Choroid plexus epithelial cell (primary cell): ENCODE data around the gene ANHX.

Experiments used
- DNase-seq: peaks from one replicate; pipeline ENCODE4 v3.0.0-alpha.2; 2010; ENCODE audit warnings: low read depth
- H3K4me3 ChIP-seq: 2 replicates; pipeline ENCODE4 v1.5.1; 2011; ENCODE audit warnings: low read depth, mild to moderate bottlenecking, control low read depth, low read length, moderate library complexity
- TF ChIP-seq, protein P1 (sequence below): conservative IDR thresholded peaks from 2 replicates; pipeline ENCODE4 v1.5.1; 2011; ENCODE audit warnings: low read depth, mild to moderate bottlenecking, control low read depth, inconsistent platforms, low read length, moderate library complexity

Gene ANHX

DNA sequence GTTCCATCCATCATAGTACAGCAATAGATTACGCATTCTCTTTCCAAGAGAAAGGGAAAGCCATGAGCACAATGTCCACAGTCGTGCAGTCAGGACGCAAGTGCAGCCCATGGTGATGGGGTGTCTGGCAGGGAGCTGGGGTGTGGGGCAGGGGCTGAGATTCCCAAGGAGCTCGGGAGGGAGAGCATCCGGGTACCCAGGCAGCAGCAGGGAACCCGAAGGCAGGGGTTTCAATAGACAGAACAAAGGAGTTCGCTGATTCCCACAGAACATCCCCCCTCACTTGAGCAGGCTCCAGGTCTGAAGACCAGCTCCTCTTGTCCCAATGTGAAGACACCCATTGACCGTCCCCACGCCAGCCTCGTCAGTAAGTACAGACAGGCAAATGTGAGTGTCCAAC is 13.5 kb downstream of the ANHX start:
- TF ChIP-seq, protein P1, sequence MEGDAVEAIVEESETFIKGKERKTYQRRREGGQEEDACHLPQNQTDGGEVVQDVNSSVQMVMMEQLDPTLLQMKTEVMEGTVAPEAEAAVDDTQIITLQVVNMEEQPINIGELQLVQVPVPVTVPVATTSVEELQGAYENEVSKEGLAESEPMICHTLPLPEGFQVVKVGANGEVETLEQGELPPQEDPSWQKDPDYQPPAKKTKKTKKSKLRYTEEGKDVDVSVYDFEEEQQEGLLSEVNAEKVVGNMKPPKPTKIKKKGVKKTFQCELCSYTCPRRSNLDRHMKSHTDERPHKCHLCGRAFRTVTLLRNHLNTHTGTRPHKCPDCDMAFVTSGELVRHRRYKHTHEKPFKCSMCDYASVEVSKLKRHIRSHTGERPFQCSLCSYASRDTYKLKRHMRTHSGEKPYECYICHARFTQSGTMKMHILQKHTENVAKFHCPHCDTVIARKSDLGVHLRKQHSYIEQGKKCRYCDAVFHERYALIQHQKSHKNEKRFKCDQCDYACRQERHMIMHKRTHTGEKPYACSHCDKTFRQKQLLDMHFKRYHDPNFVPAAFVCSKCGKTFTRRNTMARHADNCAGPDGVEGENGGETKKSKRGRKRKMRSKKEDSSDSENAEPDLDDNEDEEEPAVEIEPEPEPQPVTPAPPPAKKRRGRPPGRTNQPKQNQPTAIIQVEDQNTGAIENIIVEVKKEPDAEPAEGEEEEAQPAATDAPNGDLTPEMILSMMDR, result no peak
- no peak for DNase-seq
- no peak overlapping the region for H3K4me3 ChIP-seq

DNA sequence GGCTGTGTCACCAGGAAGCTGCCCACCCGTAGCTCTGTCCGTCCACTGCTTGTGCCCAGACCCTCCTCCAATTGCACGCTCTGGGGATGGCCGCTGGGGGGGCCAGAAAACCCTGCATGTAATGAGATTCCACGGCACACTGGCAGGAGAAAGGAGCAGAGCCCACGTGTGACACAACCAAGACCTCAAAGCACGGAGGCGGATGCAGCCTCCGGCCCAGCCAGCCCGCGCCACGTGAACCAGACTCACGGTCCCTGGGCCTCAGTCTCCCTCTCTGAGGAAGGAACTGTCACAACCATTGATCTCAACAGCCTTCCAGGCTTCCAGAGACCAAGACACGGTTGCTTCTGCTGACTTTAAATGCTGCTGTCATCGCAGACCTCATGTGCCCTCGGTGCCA is 14.4 kb downstream of the ANHX start:
- TF ChIP-seq, protein P1, result no peak
- no peak for DNase-seq
- H3K4me3 ChIP-seq, result no peak overlapping the region

DNA sequence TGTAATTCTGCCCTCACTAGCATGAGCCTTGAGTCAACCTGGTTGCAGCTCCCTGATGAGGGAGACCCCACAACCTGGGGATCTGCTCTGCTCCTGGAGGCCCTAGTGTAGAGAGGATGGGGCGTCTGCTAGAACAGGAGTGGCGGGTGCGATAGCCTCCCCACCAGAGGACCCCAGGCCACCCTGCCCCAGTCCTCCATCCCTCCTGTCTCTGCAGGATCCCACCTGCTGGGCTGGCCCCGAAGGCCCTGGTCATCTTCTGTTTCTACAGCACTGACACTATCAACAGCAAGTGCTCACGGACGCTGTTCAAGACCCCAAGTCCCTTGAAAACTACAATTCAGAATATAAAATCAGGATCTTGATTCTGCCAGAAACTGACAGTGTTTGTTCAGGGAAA is 15.2 kb downstream of the ANHX start:
- TF ChIP-seq, protein P1, result no peak
- no peak for DNase-seq
- H3K4me3 ChIP-seq, result no peak overlapping the region

DNA sequence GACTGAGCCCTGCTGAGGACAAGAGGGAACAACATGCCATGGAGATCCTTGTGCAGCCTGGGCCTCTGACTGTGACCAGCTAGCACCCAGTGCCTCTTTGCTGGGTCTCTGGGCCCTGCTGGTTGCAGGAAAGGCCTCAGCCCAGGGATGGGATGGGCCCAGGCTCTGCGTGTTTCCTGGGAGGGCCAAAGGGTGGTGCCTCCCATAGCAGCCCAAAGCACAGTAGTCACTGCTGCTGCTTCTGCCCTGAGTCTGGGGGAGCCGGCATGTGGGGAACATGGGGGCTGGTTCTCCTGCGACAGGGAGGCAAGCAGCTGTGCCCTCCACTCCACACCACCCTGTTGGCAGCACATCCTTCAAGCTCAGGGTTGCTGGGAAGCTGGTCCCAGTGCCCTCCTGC is 18.5 kb downstream of the ANHX start:
- TF ChIP-seq, protein P1, result no peak
- H3K4me3 ChIP-seq, result no peak overlapping the region
- DNase-seq, result no peak

DNA sequence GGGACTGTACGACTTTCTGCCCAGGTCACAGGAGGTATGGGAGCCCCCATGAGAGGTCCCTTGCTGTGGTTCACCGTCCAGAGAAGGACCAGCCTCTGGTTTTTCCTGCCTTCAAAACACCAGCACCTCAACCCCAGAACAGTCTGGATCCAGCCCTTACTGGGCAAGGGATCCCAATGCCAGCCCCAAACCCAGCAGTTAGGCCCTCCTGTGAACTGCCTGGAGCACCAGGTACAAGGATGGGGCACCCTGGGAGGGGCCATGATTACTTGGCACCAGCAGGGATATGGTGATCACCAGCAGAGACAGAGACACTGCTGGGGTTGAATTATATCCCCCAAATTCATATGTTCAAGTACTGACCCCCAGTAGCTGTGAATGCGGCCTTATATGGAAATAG is 20.0 kb downstream of the ANHX start:
- H3K4me3 ChIP-seq, result no peak overlapping the region
- TF ChIP-seq, protein P1, result no peak

DNA sequence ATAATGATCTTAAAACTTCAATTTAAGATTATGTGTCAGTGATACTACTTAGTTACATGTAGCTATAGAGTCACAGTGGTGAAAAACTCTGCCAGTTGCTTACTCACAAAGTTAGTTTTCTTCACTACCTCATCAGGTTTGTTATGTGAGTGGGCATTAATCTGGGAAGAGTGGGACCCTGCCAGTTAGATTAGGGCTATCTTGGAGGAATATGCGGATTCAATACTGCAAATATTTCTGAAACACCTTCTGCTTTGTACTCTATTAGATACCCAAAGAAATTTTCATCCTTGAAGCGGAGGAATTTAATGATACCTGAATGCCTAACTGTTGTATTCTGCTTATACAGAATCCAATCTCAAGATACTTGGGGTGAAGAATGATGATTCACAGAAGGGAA is 29.3 kb downstream of the ANHX start:
- TF ChIP-seq, protein P1, result no peak
- DNase-seq, result no peak
- H3K4me3 ChIP-seq, result no peak overlapping the region

More for the DNA sequence above, 20.0 kb downstream of the ANHX start:
- no peak for DNase-seq

DNA sequence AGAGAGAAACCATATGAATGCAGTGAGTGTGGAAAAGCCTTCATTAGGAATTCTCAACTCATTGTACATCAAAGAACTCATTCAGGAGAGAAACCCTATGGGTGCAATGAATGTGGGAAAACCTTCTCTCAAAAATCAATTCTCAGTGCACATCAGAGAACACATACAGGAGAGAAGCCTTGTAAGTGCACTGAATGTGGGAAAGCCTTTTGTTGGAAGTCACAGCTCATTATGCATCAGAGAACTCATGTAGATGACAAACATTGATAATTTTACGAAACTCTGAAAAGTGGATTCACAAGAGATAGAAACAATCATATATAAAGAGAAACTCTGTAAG is 31.4 kb downstream of the ANHX start:
- no peak for DNase-seq
- H3K4me3 ChIP-seq, result no peak overlapping the region
- TF ChIP-seq, protein P1, result no peak
